Activated naive CD8-positive, alpha-beta T cell treated with anti-CD3 and anti-CD28 coated beads, Interleukin-2, amount 50 U/mL, for 16 hours (primary cell): Measurements from ENCODE around the gene RALGPS1.
A peak's percentile ranks its signal among the peaks of the same experiment; 100 is the strongest.

Source experiments
- DNase-seq: peaks from one replicate; pipeline ENCODE4 v3.0.0-alpha.2; 2020; ENCODE audit warnings: low read depth, low spot score

Gene RALGPS1

GRCh38 chr9:127203681-127204327 lies 289.2 kb downstream of the RALGPS1 start:
- DNase-seq, result no peak

GRCh38 chr9:127204771-127205470 lies 290.3 kb downstream of the RALGPS1 start:
- DNase-seq, result no peak

GRCh38 chr9:127205952-127206351 lies 291.4 kb downstream of the RALGPS1 start:
- DNase-seq, result no peak

GRCh38 chr9:127206666-127207065 lies 292.1 kb downstream of the RALGPS1 start:
- no peak for DNase-seq

GRCh38 chr9:127207734-127208410 lies 293.3 kb downstream of the RALGPS1 start:
- no peak for DNase-seq

GRCh38 chr9:127208416-127208815 lies 293.8 kb downstream of the RALGPS1 start:
- no peak for DNase-seq

GRCh38 chr9:127209220-127209619 lies 294.6 kb downstream of the RALGPS1 start:
- DNase-seq, result no peak

GRCh38 chr9:127209948-127210640 lies 295.5 kb downstream of the RALGPS1 start:
- DNase-seq, result no peak

GRCh38 chr9:127210851-127211730 lies 296.5 kb downstream of the RALGPS1 start:
- no peak for DNase-seq

GRCh38 chr9:127211983-127212382 lies 297.4 kb downstream of the RALGPS1 start:
- no peak for DNase-seq

GRCh38 chr9:127212453-127212852 lies 297.9 kb downstream of the RALGPS1 start:
- no peak for DNase-seq

- DNase-seq, result no peak
Measured at GRCh38 chr9:127213859-127214258, 299.3 kb downstream of the RALGPS1 start.

- DNase-seq, result peak; percentile 29
Measured at GRCh38 chr9:127214421-127215267, 300.1 kb downstream of the RALGPS1 start.

GRCh38 chr9:127215268-127216209 lies 301.0 kb downstream of the RALGPS1 start:
- DNase-seq, result no peak

GRCh38 chr9:127216210-127216887 lies 301.8 kb downstream of the RALGPS1 start:
- DNase-seq, result no peak

GRCh38 chr9:127216888-127217217 lies 302.3 kb downstream of the RALGPS1 start:
- no peak for DNase-seq

GRCh38 chr9:127218818-127219217 lies 304.2 kb downstream of the RALGPS1 start:
- no peak for DNase-seq

- no peak for DNase-seq
Measured at GRCh38 chr9:127219520-127219919, 304.9 kb downstream of the RALGPS1 start.

GRCh38 chr9:127221695-127222094 lies 307.1 kb downstream of the RALGPS1 start:
- no peak for DNase-seq
